MM.1S (cell line): ENCODE results near the gene CTPS2.

Experiments
- DNase-seq: peaks from one replicate; pipeline ENCODE4 v3.0.0-alpha.2; 2015
- H2AFZ ChIP-seq: fragments of 300-600 bp; sonication (generic); 2 replicates; pipeline ENCODE4 v1.6.0; 2016; ENCODE audit warnings: antibody characterized with exemption, low read length
- H3F3A ChIP-seq: fragments of 300-600 bp; sonication (generic); 2 replicates; pipeline ENCODE4 v1.6.1; 2016; ENCODE audit warnings: mild to moderate bottlenecking, antibody characterized with exemption, low read length, moderate library complexity, mixed read lengths; ENCODE audit not compliant: insufficient read depth
- H3K27ac ChIP-seq: fragments of 300-600 bp; sonication (generic); 2 replicates; pipeline ENCODE4 v1.5.1; 2016; ENCODE audit warnings: mild to moderate bottlenecking, low read length
- H3K27me3 ChIP-seq: fragments of 300-600 bp; sonication (generic); replicated peaks from 2 replicates; pipeline ENCODE4 v1.6.0; 2016; ENCODE audit warnings: low read length; ENCODE audit not compliant: insufficient read depth
- H3K36me3 ChIP-seq: fragments of 300-600 bp; sonication (generic); replicated peaks from 2 replicates; pipeline ENCODE4 v1.6.1; 2016; ENCODE audit warnings: mild to moderate bottlenecking, low read length, mixed read lengths; ENCODE audit not compliant: insufficient read depth
- H3K4me1 ChIP-seq: fragments of 300-600 bp; sonication (generic); 2 replicates; pipeline ENCODE4 v1.6.1; 2016; ENCODE audit warnings: low read length, mixed read lengths
- H3K4me2 ChIP-seq: fragments of 300-600 bp; sonication (generic); 2 replicates; pipeline ENCODE4 v1.6.0; 2016; ENCODE audit warnings: low read depth, low read length
- H3K4me3 ChIP-seq: fragments of 300-600 bp; sonication (generic); 2 replicates; pipeline ENCODE4 v1.5.1; 2016; ENCODE audit warnings: low read length, mixed read lengths
- H3K79me2 ChIP-seq: fragments of 300-600 bp; sonication (generic); 2 replicates; pipeline ENCODE4 v1.6.1; 2016; ENCODE audit warnings: mixed run types, low read length, mixed read lengths
- H3K9ac ChIP-seq: fragments of 300-600 bp; sonication (generic); 2 replicates; pipeline ENCODE4 v1.6.1; 2016; ENCODE audit warnings: low read length, mixed read lengths
- H3K9me2 ChIP-seq: fragments of 300-600 bp; sonication (generic); replicated peaks from 2 replicates; pipeline ENCODE4 v1.6.1; 2016; ENCODE audit warnings: mild to moderate bottlenecking, low read length, mixed read lengths; ENCODE audit not compliant: insufficient read depth
- H3K9me3 ChIP-seq: fragments of 300-600 bp; sonication (generic); replicated peaks from 2 replicates; pipeline ENCODE4 v1.6.1; 2016; ENCODE audit warnings: mild to moderate bottlenecking, low read length, mixed read lengths; ENCODE audit not compliant: insufficient read depth
- H4K20me1 ChIP-seq: fragments of 300-600 bp; sonication (generic); 2 replicates; pipeline ENCODE4 v1.6.1; 2016; ENCODE audit warnings: mild to moderate bottlenecking, low read length, moderate library complexity, mixed read lengths; ENCODE audit not compliant: insufficient read depth
- EZH2 ChIP-seq: fragments of 300-600 bp; sonication (generic); optimal IDR thresholded peaks from 2 replicates; pipeline ENCODE3; 2017; ENCODE audit warnings: low read depth, mild to moderate bottlenecking, antibody characterized with exemption, low read length, mixed read lengths
- EZH2phosphoT487 ChIP-seq: fragments of 300-600 bp; sonication (generic); IDR thresholded peaks from 2 replicates; pipeline ENCODE4 v1.6.1; 2018; ENCODE audit warnings: antibody characterized with exemption, low read length
- TF ChIP-seq, protein P1 (sequence below): fragments of 300-600 bp; sonication (generic); IDR thresholded peaks from 2 replicates; pipeline ENCODE4 v1.5.1; 2016; ENCODE audit warnings: antibody characterized with exemption, low read length, mixed read lengths

Gene CTPS2

DNA sequence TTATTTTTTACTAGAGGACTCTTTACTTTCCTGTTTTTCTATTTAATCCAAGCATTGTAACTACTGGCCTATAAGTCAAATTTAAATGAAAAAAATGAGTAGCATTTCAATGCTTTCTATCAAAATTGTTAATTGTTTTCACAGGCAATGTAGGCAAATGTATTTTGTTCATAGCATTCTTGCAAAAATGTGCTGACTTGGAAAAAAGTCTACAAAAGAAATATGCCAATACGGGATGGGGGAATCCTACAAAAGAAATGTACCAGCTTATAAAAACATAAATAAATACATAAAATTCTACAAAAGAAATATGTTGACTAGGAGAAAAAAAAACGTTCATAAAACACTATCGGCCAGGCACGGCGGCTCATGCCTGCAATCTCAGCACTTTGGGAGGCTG is 77.4 kb downstream of the CTPS2 start:
- TF ChIP-seq, protein P1, sequence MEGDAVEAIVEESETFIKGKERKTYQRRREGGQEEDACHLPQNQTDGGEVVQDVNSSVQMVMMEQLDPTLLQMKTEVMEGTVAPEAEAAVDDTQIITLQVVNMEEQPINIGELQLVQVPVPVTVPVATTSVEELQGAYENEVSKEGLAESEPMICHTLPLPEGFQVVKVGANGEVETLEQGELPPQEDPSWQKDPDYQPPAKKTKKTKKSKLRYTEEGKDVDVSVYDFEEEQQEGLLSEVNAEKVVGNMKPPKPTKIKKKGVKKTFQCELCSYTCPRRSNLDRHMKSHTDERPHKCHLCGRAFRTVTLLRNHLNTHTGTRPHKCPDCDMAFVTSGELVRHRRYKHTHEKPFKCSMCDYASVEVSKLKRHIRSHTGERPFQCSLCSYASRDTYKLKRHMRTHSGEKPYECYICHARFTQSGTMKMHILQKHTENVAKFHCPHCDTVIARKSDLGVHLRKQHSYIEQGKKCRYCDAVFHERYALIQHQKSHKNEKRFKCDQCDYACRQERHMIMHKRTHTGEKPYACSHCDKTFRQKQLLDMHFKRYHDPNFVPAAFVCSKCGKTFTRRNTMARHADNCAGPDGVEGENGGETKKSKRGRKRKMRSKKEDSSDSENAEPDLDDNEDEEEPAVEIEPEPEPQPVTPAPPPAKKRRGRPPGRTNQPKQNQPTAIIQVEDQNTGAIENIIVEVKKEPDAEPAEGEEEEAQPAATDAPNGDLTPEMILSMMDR: no peak
- TF ChIP-seq EZH2 (no peak), EZH2phosphoT487 (no peak)
- no peaks in the 10 kb centered on the region for H3F3A ChIP-seq
- H3K4me2 ChIP-seq: no peak overlapping the region
- H2AFZ ChIP-seq: no peak overlapping the region
- no peaks in the 10 kb centered on the region for H3K9me2 ChIP-seq
- no peaks in the 10 kb centered on the region for H3K4me1 ChIP-seq
- H3K36me3 ChIP-seq: no peaks in the 10 kb centered on the region
- no peaks in the 10 kb centered on the region for H3K9me3 ChIP-seq
- H3K4me3 ChIP-seq: no peak overlapping the region
- no peaks in the 10 kb centered on the region for H3K27me3 ChIP-seq
- no peak overlapping the region for H3K9ac ChIP-seq
- DNase-seq: no peak
- no peaks in the 10 kb centered on the region for H4K20me1 ChIP-seq
- H3K27ac ChIP-seq: no peak overlapping the region
- no peaks in the 10 kb centered on the region for H3K79me2 ChIP-seq

DNA sequence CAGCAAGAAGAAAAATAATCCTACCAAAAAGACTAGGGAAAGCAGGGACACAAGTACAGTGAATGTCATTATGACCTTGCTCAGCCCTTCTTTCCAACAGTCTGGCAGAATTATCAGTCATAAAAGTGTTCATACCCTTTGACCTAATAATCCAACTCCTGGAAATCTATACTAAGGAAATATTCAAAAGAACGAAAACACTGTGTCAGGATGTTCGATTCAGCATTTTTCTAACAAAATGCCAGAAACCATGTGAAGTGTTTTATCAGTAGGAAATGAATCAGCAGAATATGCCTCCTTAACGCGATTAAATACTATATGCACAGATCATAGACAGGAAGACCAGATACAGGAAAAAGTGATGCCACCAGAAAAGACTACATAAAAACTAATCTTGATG is 78.7 kb downstream of the CTPS2 start:
- H3K4me1 ChIP-seq: no peaks in the 10 kb centered on the region
- H4K20me1 ChIP-seq: no peaks in the 10 kb centered on the region
- no peaks in the 10 kb centered on the region for H3F3A ChIP-seq
- no peak overlapping the region for H3K4me3 ChIP-seq
- H3K9me3 ChIP-seq: no peaks in the 10 kb centered on the region
- no peak overlapping the region for H2AFZ ChIP-seq
- H3K79me2 ChIP-seq: no peaks in the 10 kb centered on the region
- H3K4me2 ChIP-seq: no peak overlapping the region
- no peaks in the 10 kb centered on the region for H3K9me2 ChIP-seq
- H3K27me3 ChIP-seq: no peaks in the 10 kb centered on the region
- no peaks in the 10 kb centered on the region for H3K36me3 ChIP-seq
- H3K9ac ChIP-seq: no peak overlapping the region
- DNase-seq: no peak
- TF ChIP-seq EZH2 (no peak), EZH2phosphoT487 (no peak)
- TF ChIP-seq, protein P1: no peak
- H3K27ac ChIP-seq: no peak overlapping the region

DNA sequence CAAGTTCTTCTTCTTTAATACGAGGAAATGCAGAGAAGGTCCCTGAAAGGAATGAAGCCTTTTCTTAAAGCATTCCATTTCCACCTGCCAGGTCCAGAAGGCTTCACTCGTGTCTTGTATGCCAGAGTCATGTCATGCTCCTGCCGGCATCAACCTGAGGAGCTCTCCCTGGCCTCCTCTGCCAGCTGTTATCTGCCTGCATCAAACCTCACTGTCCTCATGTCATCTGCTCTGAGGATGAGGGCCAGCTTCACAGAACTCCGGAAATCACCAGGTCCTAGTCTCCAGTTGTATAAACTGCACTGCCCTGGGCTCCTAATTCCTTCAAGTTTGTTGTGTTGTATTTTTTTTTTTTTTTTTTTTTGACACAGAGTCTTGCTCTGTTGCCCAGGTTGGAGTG is 82.6 kb downstream of the CTPS2 start:
- H3K36me3 ChIP-seq: no peaks in the 10 kb centered on the region
- H3K9me3 ChIP-seq: no peaks in the 10 kb centered on the region
- no peak overlapping the region for H3K4me3 ChIP-seq
- no peaks in the 10 kb centered on the region for H3K27me3 ChIP-seq
- H3F3A ChIP-seq: no peaks in the 10 kb centered on the region
- no peaks in the 10 kb centered on the region for H3K79me2 ChIP-seq
- no peak overlapping the region for H3K27ac ChIP-seq
- no peaks in the 10 kb centered on the region for H4K20me1 ChIP-seq
- H3K4me2 ChIP-seq: no peak overlapping the region
- DNase-seq: no peak
- no peak for TF ChIP-seq EZH2
- TF ChIP-seq EZH2phosphoT487: no peak
- TF ChIP-seq, protein P1: no peak
- no peaks in the 10 kb centered on the region for H3K9me2 ChIP-seq
- H3K9ac ChIP-seq: no peak overlapping the region
- H2AFZ ChIP-seq: no peak overlapping the region
- H3K4me1 ChIP-seq: no peaks in the 10 kb centered on the region
